SK-N-MC (cell line): Measurements from ENCODE around the gene UQCC2.

Source experiments
- EZH2 ChIP-seq: fragments of 200-600 bp; sonication (generic); IDR thresholded peaks from one replicate; pipeline ENCODE4 v1.6.1; 2017; ENCODE audit warnings: antibody characterized with exemption
- POLR2AphosphoS5 ChIP-seq: IDR thresholded peaks from 2 replicates; pipeline ENCODE4 v1.6.1; 2012; ENCODE audit warnings: mild to moderate bottlenecking, low read depth, low read length, borderline replicate concordance

- TF ChIP-seq EZH2 (no peak), POLR2AphosphoS5 (no peak)
Measured at GRCh38 chr6:33758815-33759216, 47.3 kb upstream of the UQCC2 start.
